Chondrocyte (in vitro differentiated cells): ENCODE results near the gene MTHFD1L. TPM values are rescaled to one million over a fixed set of nuclear protein-coding genes. Genes with fewer than 3 reads are reported as not detected.

Experiments
- DNase-seq: peaks from one replicate; pipeline ENCODE4 v3.0.0; 2021; ENCODE audit warnings: mixed read lengths, low spot score
- H3K27ac Mint-ChIP-seq: one replicate; pipeline ENCODE4 v1.8.0; 2021; ENCODE audit warnings: mild to moderate bottlenecking, moderate library complexity, mixed read lengths; ENCODE audit not compliant: unreplicated experiment
- H3K27me3 Mint-ChIP-seq: 2 replicates; pipeline ENCODE4 v1.8.0; 2021; ENCODE audit warnings: low read depth, mixed read lengths
- H3K36me3 Mint-ChIP-seq: 2 replicates; pipeline ENCODE4 v1.8.0; 2021; ENCODE audit warnings: low read depth, mixed read lengths
- H3K4me1 Mint-ChIP-seq: 2 replicates; pipeline ENCODE4 v1.8.0; 2021; ENCODE audit warnings: low read depth, mild to moderate bottlenecking, mixed read lengths
- H3K4me3 Mint-ChIP-seq: one replicate; pipeline ENCODE4 v1.8.0; 2021; ENCODE audit warnings: mild to moderate bottlenecking, moderate library complexity, mixed read lengths; ENCODE audit not compliant: unreplicated experiment
- H3K9me3 Mint-ChIP-seq: 2 replicates; pipeline ENCODE4 v1.8.0; 2021; ENCODE audit warnings: low read depth, mixed read lengths
- total RNA-seq: library from RNA; stranded (reverse); gene quantifications from 3 replicates; pipeline ENCODE4 v1.2.1, GENCODE V29; 2021
- TF ChIP-seq, protein P1 (sequence below): fragments of 200-600 bp; sonication (generic); IDR thresholded peaks from 2 replicates; pipeline ENCODE4 v1.5.0; 2021; ENCODE audit warnings: antibody characterized with exemption, mild to moderate bottlenecking, moderate library complexity

MTHFD1L gene
- total RNA-seq, 1 donor from 2014 or later, result 93.7 TPM

GRCh38 chr6:151060096-151060765 lies 194.7 kb downstream of the MTHFD1L start:
- peaks cover 6% of the 10 kb centered on the region for H3K36me3 Mint-ChIP-seq
- H3K4me1 Mint-ChIP-seq, result peaks cover 41% of the 10 kb centered on the region
- no peak for DNase-seq
- TF ChIP-seq, protein P1, sequence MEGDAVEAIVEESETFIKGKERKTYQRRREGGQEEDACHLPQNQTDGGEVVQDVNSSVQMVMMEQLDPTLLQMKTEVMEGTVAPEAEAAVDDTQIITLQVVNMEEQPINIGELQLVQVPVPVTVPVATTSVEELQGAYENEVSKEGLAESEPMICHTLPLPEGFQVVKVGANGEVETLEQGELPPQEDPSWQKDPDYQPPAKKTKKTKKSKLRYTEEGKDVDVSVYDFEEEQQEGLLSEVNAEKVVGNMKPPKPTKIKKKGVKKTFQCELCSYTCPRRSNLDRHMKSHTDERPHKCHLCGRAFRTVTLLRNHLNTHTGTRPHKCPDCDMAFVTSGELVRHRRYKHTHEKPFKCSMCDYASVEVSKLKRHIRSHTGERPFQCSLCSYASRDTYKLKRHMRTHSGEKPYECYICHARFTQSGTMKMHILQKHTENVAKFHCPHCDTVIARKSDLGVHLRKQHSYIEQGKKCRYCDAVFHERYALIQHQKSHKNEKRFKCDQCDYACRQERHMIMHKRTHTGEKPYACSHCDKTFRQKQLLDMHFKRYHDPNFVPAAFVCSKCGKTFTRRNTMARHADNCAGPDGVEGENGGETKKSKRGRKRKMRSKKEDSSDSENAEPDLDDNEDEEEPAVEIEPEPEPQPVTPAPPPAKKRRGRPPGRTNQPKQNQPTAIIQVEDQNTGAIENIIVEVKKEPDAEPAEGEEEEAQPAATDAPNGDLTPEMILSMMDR, result no peak
- no peak overlapping the region for H3K4me3 Mint-ChIP-seq
- H3K27me3 Mint-ChIP-seq, result no peaks in the 10 kb centered on the region
- no peak overlapping the region for H3K27ac Mint-ChIP-seq
- H3K9me3 Mint-ChIP-seq, result no peaks in the 10 kb centered on the region

GRCh38 chr6:151060766-151061531 lies 195.4 kb downstream of the MTHFD1L start:
- peaks cover 46% of the 10 kb centered on the region for H3K4me1 Mint-ChIP-seq
- no peaks in the 10 kb centered on the region for H3K9me3 Mint-ChIP-seq
- DNase-seq, result no peak
- TF ChIP-seq, protein P1, result no peak
- no peaks in the 10 kb centered on the region for H3K27me3 Mint-ChIP-seq
- H3K36me3 Mint-ChIP-seq, result peaks cover 6% of the 10 kb centered on the region
- H3K27ac Mint-ChIP-seq, result no peak overlapping the region
- H3K4me3 Mint-ChIP-seq, result no peak overlapping the region

DNA sequence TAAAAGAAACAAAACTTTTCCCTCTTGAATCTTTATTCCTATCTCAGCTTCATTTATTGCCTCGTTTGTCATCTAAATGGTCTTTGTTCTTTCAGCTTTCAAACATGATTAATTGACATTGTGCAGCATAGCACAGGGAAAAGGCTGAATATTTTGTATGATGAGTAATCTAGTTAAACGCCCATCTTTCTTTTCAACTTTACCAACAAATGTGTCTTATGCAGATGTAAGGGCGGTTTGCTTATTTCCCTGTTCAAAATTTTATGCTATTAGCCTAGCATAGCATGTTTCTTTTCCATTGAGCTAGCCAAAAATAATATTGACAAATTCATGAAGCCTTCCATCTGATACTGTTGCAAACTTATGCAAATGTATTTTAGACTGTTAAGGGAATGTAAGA lies 197.8 kb downstream of the MTHFD1L start:
- TF ChIP-seq, protein P1, result no peak
- DNase-seq, result no peak
- Mint-ChIP-seq H3K4me3 (no peak overlapping the region), H3K27ac (peak overlapping the region; percentile 49), H3K27me3 (no peaks in the 10 kb centered on the region), H3K9me3 (no peaks in the 10 kb centered on the region), H3K36me3 (peaks cover 4% of the 10 kb centered on the region), H3K4me1 (peaks cover 53% of the 10 kb centered on the region)

DNA sequence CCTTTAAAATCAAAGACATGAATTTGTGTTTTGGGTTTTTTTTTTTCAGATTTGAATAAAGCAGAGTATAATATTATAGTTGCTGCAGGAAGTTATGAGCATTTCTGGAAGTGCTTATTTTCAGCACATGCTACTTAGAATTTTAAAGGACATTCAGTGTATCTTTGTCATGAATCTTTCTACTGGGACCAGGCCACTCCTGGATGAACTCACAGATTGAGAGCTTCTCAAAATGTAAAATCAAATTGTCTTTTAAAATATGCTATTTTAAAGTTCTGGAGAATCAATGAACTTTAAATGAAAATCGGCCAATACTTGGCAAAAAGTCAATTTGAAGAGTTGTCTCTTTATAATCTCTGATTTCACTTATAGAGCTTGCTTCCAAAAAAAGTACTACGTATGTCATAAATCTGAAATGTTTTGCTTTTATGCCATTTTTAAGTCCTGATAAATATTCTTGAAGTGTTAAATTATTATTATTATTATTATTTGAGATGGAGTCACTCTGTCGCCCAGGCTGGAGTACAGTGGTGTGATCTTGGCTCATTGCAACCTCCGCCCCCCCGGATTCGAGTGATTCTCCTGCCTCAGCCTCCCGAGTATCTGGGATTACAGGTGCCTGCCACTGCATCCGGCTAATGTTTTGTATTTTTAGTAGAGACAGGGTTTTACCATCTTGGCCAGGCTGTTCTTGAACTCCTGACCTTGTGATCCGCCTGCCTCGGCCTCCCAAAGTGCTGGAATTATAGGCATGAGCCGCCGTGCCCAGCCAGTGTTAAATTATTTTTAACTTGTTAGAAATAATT lies 198.5 kb downstream of the MTHFD1L start:
- Mint-ChIP-seq H3K27ac (peak overlapping the region; percentile 49), H3K9me3 (no peaks in the 10 kb centered on the region), H3K4me3 (no peak overlapping the region), H3K36me3 (peaks cover 4% of the 10 kb centered on the region), H3K4me1 (peaks cover 58% of the 10 kb centered on the region), H3K27me3 (no peaks in the 10 kb centered on the region)
- TF ChIP-seq, protein P1, result no peak
- no peak for DNase-seq
